ENCODE results near the gene EFNA2. TPM values are rescaled to one million over a fixed set of nuclear protein-coding genes. Genes with fewer than 3 reads are reported as not detected.

EFNA2 gene
- total and polyA plus RNA-seq, 2 of the 8 experiments (the other 6 are each of a cell fraction or from before 2014, with no cell fraction given) = 4.0 to 7.0 TPM

- TF ChIP-seq, protein P1, sequence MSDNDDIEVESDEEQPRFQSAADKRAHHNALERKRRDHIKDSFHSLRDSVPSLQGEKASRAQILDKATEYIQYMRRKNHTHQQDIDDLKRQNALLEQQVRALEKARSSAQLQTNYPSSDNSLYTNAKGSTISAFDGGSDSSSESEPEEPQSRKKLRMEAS (IDR thresholded peaks at IDR 0.05) = no peak
- no peak for TF ChIP-seq POU5F1 (IDR thresholded peaks at IDR 0.05; ENCODE audit: low read depth, low read length)
- TF ChIP-seq NRF1 (IDR thresholded peaks at IDR 0.05; ENCODE audit: low read depth, low read length) = no peak
- no peak for TF ChIP-seq SP1 (IDR thresholded peaks at IDR 0.05; ENCODE audit: low read depth, low read length)
- no peak for TF ChIP-seq RAD21 (IDR thresholded peaks at IDR 0.05 in 1 of 2, conservative IDR thresholded peaks at IDR 0.05 in 1 of 2; ENCODE audit: low read depth in 2 of 2, low read length in 2 of 2)
These were observed 15.2 kb downstream of the EFNA2 start (continued) for GRCh38 chr19:1300744-1301490.
